Measurements from ENCODE around the gene NPHP1. TPM values are rescaled to one million over a fixed set of nuclear protein-coding genes. Genes with fewer than 3 reads are reported as not detected.
A peak's percentile ranks its signal among the peaks of the same experiment; 100 is the strongest.
"Not testable (repeated sequence)": the region's sequence is repeated elsewhere in the genome, so short reads cannot be mapped to it uniquely, and the experiment has no call there.

NPHP1 gene
- total RNA-seq, 1 experiment from 2014 or later, result 1.8 TPM

GRCh38 chr2:110198016-110198415 is 6.8 kb downstream of the NPHP1 start:
- no peak for DNase-seq (ENCODE audit: low read depth)

DNA sequence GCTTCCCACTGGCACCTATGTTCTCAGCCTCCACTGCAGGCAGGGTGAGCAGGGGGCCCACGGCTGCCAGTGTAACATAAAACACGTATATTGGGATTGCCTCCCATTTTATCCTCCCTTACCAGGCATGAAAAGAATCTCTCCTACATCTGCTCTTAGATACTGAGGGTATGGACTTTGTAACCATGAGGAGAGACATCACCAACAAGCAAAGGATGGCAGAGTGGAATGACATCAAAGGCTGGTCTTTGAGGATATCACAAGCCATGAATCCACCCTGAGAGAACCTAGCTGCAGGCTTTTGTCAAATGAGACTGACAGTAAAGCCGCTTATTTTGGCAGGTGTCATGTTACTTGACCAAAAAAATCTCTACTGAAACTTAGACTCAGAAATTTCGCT is 7.4 kb downstream of the NPHP1 start:
- no peak for DNase-seq (ENCODE audit: low read depth)

DNA sequence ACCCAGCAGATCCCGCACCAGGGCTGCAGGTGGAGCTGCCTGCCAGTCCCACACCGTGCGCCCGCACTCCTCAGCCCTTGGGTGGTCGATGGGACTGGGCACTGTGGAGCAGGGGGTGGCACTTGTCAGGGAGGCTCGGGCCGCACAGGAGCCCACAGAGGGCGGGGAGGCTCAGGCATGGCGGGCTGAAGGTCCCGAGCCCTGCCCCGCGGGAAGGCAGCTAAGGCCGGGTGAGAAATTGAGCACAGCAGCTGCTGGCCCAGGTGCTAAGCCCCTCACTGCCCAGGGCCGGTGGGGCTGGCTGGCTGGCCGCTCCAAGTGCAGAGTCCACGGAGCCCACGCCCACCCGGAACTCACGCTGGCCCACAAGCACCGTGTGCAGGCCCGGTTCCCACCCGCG is 14.6 kb downstream of the NPHP1 start:
- DNase-seq (ENCODE audit: low read depth), result not testable (repeated sequence)

GRCh38 chr2:110182449-110182848 is 22.4 kb downstream of the NPHP1 start:
- DNase-seq (ENCODE audit: low read depth), result no peak

DNA sequence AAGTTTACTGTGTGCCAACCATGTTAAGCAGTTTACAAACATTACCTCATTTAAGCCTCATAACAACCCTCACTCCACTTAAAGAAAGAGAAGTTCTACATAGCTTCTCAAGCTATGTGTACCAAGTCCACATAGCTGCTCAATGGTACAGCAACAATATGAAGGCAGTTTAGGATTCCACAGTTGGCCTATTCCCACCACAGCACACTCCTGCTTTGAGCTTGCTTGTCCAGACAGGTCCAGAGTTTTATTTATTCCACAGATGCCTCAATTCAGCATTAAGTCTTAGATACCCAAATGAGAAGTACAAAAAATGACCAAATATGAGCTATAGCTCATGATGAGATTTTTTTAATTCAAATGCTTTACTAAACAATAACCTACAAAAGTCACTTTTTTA is 24.8 kb downstream of the NPHP1 start:
- DNase-seq (ENCODE audit: low read depth), result no peak

DNA sequence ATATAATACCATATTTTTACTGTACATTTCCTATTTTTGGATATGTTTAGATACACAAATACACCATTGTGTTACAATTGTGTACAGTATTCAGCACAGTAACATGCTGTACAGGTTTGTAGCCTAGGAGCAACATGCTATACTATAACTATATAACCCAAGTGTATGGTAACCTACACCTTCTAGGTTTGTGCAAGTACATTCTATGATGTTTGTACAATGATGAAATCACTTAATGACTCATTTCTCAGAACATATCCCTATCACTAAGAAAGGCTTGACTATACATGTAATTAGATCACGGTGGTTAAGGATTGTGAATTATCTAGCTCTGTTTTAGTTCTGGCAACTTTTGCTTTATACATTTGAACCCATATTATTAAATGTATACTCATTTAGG is 31.3 kb downstream of the NPHP1 start:
- peak; percentile 69 for DNase-seq (ENCODE audit: low read depth)

DNA sequence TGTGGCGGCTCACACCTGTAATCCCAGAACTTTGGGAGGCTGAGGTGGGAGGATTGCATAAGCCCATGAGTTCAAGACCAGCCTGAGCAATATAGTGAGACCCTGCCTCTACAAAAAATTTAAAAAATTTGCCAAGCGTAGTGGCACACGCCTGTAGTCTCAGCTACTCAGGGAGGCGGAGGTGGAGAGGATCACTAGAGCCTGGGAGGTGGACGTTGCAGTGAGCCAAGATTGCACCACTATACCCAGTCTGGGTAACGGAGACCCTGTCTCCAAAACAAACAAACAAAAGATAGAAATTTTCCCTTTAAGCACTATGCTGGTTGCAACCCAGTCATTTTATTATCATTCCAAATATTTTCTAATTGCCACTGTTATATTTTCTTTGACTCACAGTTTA is 32.3 kb downstream of the NPHP1 start:
- no peak for DNase-seq (ENCODE audit: low read depth)

GRCh38 chr2:110170102-110170501 is 34.7 kb downstream of the NPHP1 start:
- DNase-seq (ENCODE audit: low read depth), result no peak

DNA sequence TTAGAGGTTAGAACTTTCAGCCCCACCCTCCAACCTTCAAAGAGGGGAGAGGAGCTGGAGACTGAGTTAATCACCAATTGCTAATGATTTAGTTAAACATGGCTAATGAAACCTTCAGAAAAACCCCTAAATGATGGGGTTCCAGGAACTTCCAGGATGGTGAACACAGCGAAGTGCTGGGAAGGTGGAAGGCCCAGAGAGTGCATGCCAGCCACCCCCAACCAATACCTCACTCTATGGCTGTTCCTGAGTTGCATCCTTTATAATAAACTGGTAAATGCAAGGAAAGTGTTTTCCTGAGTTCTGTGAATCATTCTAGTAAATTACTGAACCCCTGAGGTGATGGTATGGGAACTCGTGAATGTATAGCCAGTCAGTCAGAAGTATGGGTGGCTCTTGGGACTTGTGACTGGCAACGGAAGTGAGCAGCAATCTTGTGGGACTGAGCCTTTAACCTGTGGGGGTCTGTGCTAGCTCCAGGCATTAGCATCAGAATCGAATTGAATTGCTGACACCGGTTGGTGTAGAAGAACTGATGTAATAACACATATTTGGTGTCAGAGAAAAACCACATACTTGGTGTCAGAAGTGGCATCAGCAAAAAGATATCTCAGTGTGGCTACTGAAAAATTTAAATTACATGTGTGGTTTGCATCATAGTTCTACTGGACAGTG is 37.4 kb downstream of the NPHP1 start:
- no peak for DNase-seq (ENCODE audit: low read depth)

GRCh38 chr2:110166266-110166665 is 38.5 kb downstream of the NPHP1 start:
- DNase-seq (ENCODE audit: low read depth), result no peak

- peak; percentile 68 for DNase-seq (ENCODE audit: low read depth)
Measured at GRCh38 chr2:110157153-110157793, 47.5 kb downstream of the NPHP1 start.

DNA sequence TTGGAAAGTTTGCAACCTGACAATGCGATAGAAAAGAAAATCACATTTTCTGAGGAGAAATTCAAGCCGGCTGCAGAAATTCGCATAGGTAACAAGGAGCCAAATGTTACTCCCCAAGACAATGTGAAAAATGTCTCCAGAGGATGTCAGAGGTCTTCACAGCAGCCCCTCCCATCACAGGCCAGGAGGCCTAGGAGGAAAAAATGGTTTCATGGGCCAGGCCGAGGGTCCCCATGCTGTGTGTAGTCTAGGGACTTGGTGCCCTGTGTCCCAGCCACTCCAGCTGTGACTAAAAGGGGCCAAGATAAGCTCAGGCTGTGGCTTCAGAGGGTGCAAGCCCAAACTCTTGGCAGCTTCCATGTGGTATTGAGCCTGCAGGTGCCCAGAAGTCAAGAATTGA is 50.0 kb downstream of the NPHP1 start:
- not testable (repeated sequence) for DNase-seq (ENCODE audit: low read depth)

DNA sequence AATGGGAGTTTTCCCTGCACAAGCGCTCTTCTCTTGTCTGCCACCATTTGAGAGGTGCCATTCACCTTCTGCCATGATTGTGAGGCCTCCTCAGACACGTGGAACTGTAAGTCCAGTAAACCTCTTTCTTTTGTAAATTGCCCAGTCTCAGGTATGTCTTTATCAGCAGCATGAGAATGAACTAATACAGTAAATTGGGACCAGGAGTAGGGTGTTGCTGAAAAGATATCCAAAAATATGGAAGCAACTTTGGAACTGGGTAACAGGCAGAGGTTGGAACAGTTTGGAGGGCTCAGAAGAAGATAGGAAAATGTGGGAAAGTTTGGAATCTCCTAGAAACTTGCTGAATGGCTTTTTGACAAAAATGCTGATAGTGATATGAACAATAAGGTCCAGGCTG is 50.6 kb downstream of the NPHP1 start:
- DNase-seq (ENCODE audit: low read depth), result not testable (repeated sequence)

DNA sequence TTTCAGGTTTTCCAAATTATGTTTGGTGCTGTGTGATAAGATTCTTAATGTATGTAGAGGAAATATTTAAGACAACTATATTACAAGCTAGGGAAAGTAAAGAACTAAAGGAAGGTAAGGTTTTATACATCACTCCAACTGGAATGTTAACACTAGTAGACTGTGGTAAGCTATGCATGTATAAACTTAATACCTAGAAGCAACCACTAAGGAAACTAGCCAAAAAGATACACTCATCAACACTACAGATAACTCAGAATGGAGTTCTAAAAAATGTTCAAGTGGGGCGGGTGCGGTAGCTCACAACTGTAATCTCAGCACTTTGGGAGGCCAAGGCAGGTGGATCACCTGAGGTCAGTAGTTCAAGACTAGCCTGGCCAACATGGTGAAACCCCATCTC is 51.4 kb downstream of the NPHP1 start:
- no peak for DNase-seq (ENCODE audit: low read depth)

DNA sequence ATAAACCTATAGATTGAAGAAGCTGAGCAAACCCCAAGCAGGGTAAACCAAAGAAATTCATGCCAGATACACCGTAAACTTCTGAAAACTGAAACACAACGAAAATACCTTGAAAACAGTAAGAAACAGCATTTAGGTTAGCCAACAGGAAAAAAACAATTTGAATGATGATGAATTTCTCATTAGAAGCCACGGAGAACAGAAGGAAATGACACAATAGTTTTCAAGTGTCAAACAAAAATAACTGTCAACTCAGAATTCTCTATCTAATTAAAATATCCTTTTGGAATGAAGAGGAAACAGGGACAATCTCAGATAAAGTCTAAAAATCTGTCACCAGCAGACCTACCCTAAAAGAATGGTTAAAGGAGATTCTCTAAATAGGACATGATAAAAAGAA is 51.9 kb downstream of the NPHP1 start:
- no peak for DNase-seq (ENCODE audit: low read depth)

GRCh38 chr2:110149330-110150220 is 55.2 kb downstream of the NPHP1 start:
- peak; percentile 77 for DNase-seq (ENCODE audit: low read depth)

GRCh38 chr2:110146945-110147332 is 57.9 kb downstream of the NPHP1 start:
- no peak for DNase-seq (ENCODE audit: low read depth)

GRCh38 chr2:110146183-110146944 is 58.4 kb downstream of the NPHP1 start:
- DNase-seq (ENCODE audit: low read depth), result no peak

DNA sequence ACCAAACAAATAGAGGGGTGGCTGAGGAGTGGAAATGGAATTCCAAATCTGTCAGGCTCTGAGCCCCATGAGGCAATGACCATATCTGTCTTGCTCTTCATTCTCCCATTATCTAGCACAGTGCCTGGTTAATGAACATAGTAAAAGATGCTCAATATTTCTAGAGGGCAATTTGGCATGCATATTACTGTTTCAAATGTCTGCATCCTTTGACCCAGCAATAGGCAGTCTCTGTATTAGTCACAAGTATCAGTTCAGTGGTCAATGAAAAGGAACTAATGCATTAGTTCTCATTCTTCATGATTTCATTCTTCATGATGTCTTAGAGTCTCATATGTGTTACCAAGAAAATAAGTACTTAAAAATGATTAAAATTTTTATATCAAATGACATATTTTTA is 60.8 kb downstream of the NPHP1 start:
- DNase-seq (ENCODE audit: low read depth), result no peak

DNA sequence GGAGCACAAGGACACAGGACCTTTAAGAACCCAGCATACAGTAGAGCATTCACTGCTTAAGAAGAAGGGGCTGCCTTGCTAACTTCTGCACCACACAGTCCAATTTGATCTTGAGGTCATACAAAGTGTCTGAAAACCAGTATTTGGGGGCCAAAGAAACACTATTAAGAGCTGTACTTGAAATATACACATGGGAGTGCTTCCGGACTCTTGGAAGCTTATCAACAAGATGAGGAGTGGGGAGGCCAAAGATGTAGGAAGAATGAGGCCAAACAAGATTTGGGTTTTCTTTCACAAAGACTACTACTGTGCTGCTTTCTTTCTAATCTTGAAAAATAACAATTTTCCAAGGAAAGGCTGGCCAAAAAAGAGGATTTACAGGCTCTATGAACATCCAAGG is 64.4 kb downstream of the NPHP1 start:
- DNase-seq (ENCODE audit: low read depth), result no peak

GRCh38 chr2:110134025-110134424 is 70.8 kb downstream of the NPHP1 start:
- DNase-seq (ENCODE audit: low read depth), result no peak

DNA sequence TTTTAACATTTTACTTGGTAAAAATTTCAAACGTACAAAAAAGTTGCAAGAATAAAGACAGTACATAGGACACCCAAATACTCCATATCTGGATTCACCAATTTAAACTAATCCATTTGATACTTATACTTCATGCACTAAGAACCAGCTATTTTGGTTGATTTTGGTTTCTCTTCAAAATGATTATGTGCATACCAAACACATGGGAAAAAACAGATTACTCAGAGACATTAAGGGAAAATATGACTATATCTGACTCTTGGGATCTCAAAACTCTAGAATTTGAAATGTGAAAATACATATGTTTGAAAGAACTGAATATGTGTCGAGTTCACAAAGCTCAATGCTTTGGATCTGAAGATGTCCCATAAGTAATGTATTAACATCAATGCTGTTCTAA is 73.6 kb downstream of the NPHP1 start:
- DNase-seq (ENCODE audit: low read depth), result no peak
